Measurements from ENCODE around the gene IGF2R.
"Not testable (repeated sequence)": the region's sequence is repeated elsewhere in the genome, so short reads cannot be mapped to it uniquely, and the experiment has no call there.

Gene IGF2R

GRCh38 chr6:160102956-160103824 lies 134.3 kb downstream of the IGF2R start:
- no peak for DNase-seq

GRCh38 chr6:160103825-160104100 lies 134.9 kb downstream of the IGF2R start:
- no peak for DNase-seq

DNA sequence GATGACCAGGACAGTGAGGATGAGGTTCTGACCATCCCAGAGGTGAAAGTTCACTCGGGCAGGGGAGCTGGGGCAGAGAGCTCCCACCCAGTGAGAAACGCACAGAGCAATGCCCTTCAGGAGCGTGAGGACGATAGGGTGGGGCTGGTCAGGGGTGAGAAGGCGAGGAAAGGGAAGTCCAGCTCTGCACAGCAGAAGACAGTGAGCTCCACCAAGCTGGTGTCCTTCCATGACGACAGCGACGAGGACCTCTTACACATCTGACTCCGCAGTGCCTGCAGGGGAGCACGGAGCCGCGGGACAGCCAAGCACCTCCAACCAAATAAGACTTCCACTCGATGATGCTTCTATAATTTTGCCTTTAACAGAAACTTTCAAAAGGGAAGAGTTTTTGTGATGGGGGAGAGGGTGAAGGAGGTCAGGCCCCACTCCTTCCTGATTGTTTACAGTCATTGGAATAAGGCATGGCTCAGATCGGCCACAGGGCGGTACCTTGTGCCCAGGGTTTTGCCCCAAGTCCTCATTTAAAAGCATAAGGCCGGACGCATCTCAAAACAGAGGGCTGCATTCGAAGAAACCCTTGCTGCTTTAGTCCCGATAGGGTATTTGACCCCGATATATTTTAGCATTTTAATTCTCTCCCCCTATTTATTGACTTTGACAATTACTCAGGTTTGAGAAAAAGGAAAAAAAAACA lies 136.1 kb downstream of the IGF2R start:
- no peak for DNase-seq

DNA sequence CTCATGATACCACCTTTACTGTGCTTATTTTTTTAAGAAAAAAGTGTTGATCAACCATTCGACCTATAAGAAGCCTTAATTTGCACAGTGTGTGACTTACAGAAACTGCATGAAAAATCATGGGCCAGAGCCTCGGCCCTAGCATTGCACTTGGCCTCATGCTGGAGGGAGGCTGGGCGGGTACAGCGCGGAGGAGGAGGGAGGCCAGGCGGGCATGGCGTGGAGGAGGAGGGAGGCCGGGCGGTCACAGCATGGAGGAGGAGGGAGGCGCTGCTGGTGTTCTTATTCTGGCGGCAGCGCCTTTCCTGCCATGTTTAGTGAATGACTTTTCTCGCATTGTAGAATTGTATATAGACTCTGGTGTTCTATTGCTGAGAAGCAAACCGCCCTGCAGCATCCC lies 137.1 kb downstream of the IGF2R start:
- no peak for DNase-seq

GRCh38 chr6:160106701-160107100 lies 137.8 kb downstream of the IGF2R start:
- DNase-seq = no peak

DNA sequence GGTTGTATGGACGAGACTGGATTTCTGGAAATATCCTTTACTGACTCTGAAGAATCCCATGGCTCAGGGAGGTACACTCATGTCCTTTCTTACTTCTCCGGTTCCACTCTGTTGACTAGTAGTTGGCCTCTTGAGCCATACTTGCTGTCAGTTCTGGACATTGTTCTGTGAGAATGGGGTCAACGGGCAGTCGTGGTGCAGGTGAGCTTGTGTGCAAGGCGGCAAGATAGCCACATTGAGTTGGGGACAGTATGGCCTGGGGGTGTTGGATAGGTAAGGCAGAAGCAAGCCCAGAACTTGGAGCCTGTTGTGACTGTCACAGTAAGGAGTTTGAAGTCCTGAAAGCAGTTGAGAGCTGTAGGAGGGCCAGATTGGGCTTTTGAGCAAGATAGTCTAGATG lies 139.2 kb downstream of the IGF2R start:
- DNase-seq = no peak

GRCh38 chr6:160110586-160111123 lies 141.8 kb downstream of the IGF2R start:
- no peak for DNase-seq

DNA sequence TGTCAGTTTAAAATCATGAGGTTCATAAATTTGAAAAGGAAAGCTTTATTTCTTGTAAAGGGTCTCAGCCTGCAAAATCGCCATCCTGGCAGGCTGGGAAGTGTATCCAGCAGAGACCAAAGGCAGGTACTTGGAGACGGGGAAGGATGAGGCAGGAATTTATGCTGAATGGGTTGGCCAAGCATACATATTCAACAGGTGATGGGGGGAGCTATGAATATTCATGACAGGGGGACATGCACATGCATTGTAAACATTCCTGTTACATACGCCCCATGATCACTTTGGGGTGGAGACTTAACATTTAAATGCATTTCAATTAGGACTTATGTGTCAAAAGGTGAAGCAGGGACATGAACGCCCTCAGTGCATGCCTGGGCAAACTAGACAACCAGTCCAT lies 142.9 kb downstream of the IGF2R start:
- DNase-seq = no peak

- no peak for DNase-seq
These were observed 143.9 kb downstream of the IGF2R start for GRCh38 chr6:160112628-160113299.

DNA sequence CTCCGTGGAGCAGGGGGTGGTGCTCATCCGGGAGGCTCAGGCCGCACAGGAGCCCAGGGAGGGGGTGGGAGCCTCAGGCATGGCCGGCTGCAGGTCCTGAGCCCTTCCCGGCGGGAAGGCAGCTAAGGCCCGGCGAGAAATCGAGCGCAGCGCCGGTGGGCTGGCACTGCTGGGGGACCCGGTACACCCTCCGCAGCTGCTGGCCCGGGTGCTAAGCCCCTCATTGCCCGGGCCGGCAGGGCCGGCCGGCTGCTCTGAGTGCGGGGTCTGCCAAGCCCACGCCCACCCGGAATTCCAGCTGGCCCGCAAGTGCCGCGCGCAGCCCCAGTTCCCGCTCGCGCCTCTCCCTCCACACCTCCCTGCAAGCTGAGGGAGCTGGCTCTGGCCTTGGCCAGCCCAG lies 145.7 kb downstream of the IGF2R start:
- not testable (repeated sequence) for DNase-seq

- no peak for DNase-seq
These were observed 146.5 kb downstream of the IGF2R start for GRCh38 chr6:160115421-160115820.

DNA sequence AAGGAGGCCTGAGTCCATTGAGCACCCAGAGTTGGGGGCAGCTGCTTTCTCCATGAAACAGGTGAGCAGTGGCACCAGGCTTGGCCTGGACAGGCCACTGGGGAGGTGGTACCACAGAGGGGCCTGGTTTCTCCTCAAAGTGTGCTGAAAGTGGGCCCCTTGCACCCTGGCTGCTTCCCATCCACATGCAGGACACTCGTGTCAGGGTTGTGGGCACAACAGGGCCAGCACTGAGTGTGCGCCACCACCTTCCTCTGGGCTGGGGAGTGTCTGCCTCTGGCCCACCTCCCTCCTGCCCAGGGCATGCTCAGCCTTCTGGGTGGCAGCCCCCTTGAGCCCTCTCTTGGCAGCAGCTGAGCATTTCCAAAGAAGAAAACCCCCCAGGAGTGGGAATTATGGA lies 147.5 kb downstream of the IGF2R start:
- no peak for DNase-seq

- no peak for DNase-seq
These were observed 148.3 kb downstream of the IGF2R start for GRCh38 chr6:160117137-160117536.

- no peak for DNase-seq
These were observed 149.8 kb downstream of the IGF2R start for GRCh38 chr6:160118620-160119229.

- DNase-seq = no peak
These were observed 151.2 kb downstream of the IGF2R start for GRCh38 chr6:160120087-160120486.

GRCh38 chr6:160121558-160121957 lies 152.7 kb downstream of the IGF2R start, which contains the start of gene SLC22A1:
TSS of gene SLC22A1 (plus strand) at chr6:160121815. CDS start at chr6:160121936, 121 bp downstream.
- no peak for DNase-seq

- no peak for DNase-seq
These were observed 153.1 kb downstream of the IGF2R start for GRCh38 chr6:160121981-160122380.

DNA sequence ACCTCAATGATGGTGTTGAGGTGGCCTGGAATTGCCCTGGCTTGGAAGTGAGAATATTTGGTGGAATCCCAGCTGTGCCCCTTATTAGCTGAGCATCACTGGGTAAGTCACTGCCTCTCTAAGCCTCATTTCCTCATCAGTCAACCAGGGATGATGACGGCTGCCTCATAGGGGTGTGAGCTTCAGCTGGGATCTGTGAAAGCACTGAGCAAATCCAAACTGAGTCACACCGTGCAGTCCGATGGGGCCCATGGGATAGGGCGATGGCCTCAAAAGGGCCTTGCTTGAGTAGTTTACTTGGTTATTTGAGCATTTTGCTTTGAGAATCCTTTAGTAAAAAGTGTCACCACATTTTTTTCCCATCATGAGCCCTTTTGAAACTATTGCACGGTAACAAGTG lies 153.9 kb downstream of the IGF2R start:
- DNase-seq = no peak

GRCh38 chr6:160124007-160124406 lies 155.1 kb downstream of the IGF2R start:
- no peak for DNase-seq

GRCh38 chr6:160124605-160125004 lies 155.7 kb downstream of the IGF2R start:
- no peak for DNase-seq

DNA sequence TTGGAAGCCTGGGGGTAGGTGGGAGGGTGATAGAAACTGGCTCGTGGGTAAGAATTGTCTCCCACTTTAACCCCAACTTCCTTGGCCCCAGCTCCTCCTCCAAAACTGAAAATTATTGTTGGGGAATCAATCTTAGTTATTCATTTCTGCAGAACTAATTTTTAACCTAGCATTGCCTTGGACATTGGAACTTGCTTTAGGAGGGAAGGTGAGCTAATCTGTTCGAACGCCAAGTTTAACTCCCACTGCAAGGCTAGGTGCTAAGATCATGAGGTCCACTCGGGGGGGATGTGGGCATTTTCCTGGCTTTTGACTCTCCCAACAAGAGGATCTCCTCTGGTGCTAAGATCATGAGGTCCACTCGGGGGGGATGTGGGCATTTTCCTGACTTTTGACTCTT lies 156.2 kb downstream of the IGF2R start:
- DNase-seq = not testable (repeated sequence)

DNA sequence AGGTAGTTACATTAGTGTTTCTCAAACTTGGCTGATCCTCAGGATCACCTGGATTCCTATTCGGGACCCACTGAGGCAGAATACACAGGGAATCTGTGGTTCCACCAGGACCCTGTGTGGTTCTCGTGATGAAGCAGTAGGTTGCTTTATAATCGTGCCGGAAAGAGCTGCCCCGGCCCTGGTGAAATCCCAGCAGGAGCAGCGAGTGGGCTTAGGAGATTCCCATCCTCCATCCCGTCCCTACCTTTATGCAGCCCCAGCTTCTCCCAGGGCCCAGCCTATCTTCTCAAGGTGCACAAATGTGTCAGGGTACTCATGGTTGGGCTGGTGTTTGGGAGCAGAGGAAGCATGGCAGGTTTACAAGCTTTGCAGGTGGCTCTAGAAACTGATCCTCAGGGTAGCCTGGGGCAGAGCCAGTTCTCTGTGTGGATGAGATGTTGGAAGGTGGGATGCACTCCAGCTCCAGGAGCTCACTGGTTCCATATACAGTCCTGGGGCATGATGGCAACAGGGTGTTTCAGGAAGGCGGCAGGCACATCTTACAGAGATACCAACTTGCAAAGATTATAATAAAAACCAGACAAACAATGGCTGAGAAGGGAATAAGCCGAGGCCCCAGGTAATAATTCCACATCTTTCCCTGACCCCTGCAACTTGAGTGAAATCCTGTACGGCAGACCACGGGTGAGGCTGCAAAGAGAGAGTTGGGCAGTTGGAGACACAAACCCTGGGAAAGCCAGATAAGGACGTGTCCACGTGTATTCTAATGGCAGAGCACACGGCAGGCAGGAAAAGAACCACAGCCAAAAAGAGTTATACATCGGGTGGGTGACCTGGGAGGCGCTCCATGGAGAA lies 158.6 kb downstream of the IGF2R start:
- DNase-seq = no peak

Measured in activated naive CD4-positive, alpha-beta T cell treated with anti-CD3 and anti-CD28 coated beads, Interleukin-2, amount 50 U/mL, for 16 hours (primary cell).